Measurements from ENCODE around the gene UCN2.

- TF ChIP-seq CTCF (IDR thresholded peaks at IDR 0.05) (no peak), POLR2A (IDR thresholded peaks at IDR 0.05) (no peak)
Measured at GRCh38 chr3:48607519-48607918, 43.9 kb upstream of the UCN2 start.
